Measurements from ENCODE around the gene LCE2B.
"Not testable (repeated sequence)": the region's sequence is repeated elsewhere in the genome, so short reads cannot be mapped to it uniquely, and the experiment has no call there.

The LCE2B gene

GRCh38 chr1:152685823-152686222 lies at the start of gene LCE2B:
TSS of gene LCE2B (plus strand) at chr1:152686123. CDS start at chr1:152686844, 721 bp downstream.
- not testable (repeated sequence) for DNase-seq (ENCODE audit: low spot score)

GRCh38 chr1:152640351-152640750 lies 45.6 kb upstream of the LCE2B start:
- DNase-seq (ENCODE audit: low spot score), result no peak

- DNase-seq (ENCODE audit: low spot score), result no peak
Measured at GRCh38 chr1:152643945-152644344, 42.0 kb upstream of the LCE2B start.

GRCh38 chr1:152645146-152645545 lies 40.8 kb upstream of the LCE2B start:
- no peak for DNase-seq (ENCODE audit: low spot score)

GRCh38 chr1:152646656-152647055 lies 39.3 kb upstream of the LCE2B start:
- DNase-seq (ENCODE audit: low spot score), result no peak

- peak; percentile 71 for DNase-seq (ENCODE audit: low spot score)
Measured at GRCh38 chr1:152654110-152654509, 31.8 kb upstream of the LCE2B start.

GRCh38 chr1:152656459-152656858 lies 29.5 kb upstream of the LCE2B start:
- no peak for DNase-seq (ENCODE audit: low spot score)

GRCh38 chr1:152657677-152658076 lies 28.2 kb upstream of the LCE2B start:
- no peak for DNase-seq (ENCODE audit: low spot score)

GRCh38 chr1:152658649-152659048 lies 27.3 kb upstream of the LCE2B start:
- DNase-seq (ENCODE audit: low spot score), result no peak

- no peak for DNase-seq (ENCODE audit: low spot score)
Measured at GRCh38 chr1:152663098-152663497, 22.8 kb upstream of the LCE2B start, which contains the start of gene LCE2D. TSS of gene LCE2D (plus strand) at chr1:152663380. CDS start at chr1:152664106, 726 bp downstream.

- not testable (repeated sequence) for DNase-seq (ENCODE audit: low spot score)
Measured at GRCh38 chr1:152666171-152666570, 19.8 kb upstream of the LCE2B start.

GRCh38 chr1:152667648-152668047 lies 18.3 kb upstream of the LCE2B start:
- DNase-seq (ENCODE audit: low spot score), result no peak

GRCh38 chr1:152673016-152673415 lies 12.9 kb upstream of the LCE2B start:
- DNase-seq (ENCODE audit: low spot score), result no peak

- not testable (repeated sequence) for DNase-seq (ENCODE audit: low spot score)
Measured at GRCh38 chr1:152674983-152675382, 10.9 kb upstream of the LCE2B start, which contains the start of gene LCE2C. TSS of gene LCE2C (plus strand) at chr1:152675279. CDS start at chr1:152676016, 737 bp downstream.

- no peak for DNase-seq (ENCODE audit: low spot score)
Measured at GRCh38 chr1:152679459-152679858, 6.5 kb upstream of the LCE2B start.

GRCh38 chr1:152681616-152682015 lies 4.3 kb upstream of the LCE2B start:
- no peak for DNase-seq (ENCODE audit: low spot score)

- DNase-seq (ENCODE audit: low spot score), result no peak
Measured at GRCh38 chr1:152683846-152684245, 2.1 kb upstream of the LCE2B start.

GRCh38 chr1:152697701-152698600 lies 12.0 kb downstream of the LCE2B start, which contains the start of gene LCE2A:
TSS of gene LCE2A (plus strand) at chr1:152698345. CDS start at chr1:152698902, 557 bp downstream.
- DNase-seq (ENCODE audit: low spot score), result no peak

GRCh38 chr1:152699746-152700145 lies 13.8 kb downstream of the LCE2B start:
- DNase-seq (ENCODE audit: low spot score), result no peak

GRCh38 chr1:152707860-152708259 lies 21.9 kb downstream of the LCE2B start, which contains the start of gene LCE4A:
TSS of gene LCE4A (plus strand) at chr1:152708160. CDS start at chr1:152709076, 916 bp downstream.
- no peak for DNase-seq (ENCODE audit: low spot score)

- DNase-seq (ENCODE audit: low spot score), result no peak
Measured at GRCh38 chr1:152718238-152718637, 32.3 kb downstream of the LCE2B start.

GRCh38 chr1:152725261-152725660 lies 39.3 kb downstream of the LCE2B start:
- no peak for DNase-seq (ENCODE audit: low spot score)

GRCh38 chr1:152728986-152729385 lies 43.1 kb downstream of the LCE2B start:
- DNase-seq (ENCODE audit: low spot score), result no peak
